Esophagus muscularis mucosa (tissue), 4 donors: ENCODE results near the gene KLHL12.

Experiments
- CTCF ChIP-seq, 3 experiments: fragments of 200-600 bp in 2 of 3; fragments of 450-650 bp in 1 of 3; sonication (generic) in 2 of 3; IDR thresholded peaks; one replicate each; pipeline ENCODE4 v1.5.1; 2017 to 2019; ENCODE audit warnings: antibody characterized with exemption in 3 of 3, mild to moderate bottlenecking in 2 of 3, moderate library complexity in 1 of 3
- EP300 ChIP-seq: sonication (generic); formaldehyde crosslinking; IDR thresholded peaks from one replicate; pipeline ENCODE4 v1.6.1; 2017; ENCODE audit warnings: antibody characterized with exemption
- POLR2A ChIP-seq: fragments of 450-650 bp; IDR thresholded peaks from one replicate; pipeline ENCODE4 v1.6.1; 2017; ENCODE audit warnings: antibody characterized with exemption, moderate library complexity, mild to moderate bottlenecking, low read depth
- POLR2AphosphoS5 ChIP-seq, 2 donors: sonication (generic); formaldehyde crosslinking; IDR thresholded peaks; one replicate each; pipeline ENCODE4 v1.6.1; 2017; ENCODE audit warnings: antibody characterized with exemption in 2 of 2

GRCh38 chr1:202873026-202873425, 54.0 kb downstream of the KLHL12 start:
- TF ChIP-seq CTCF (IDR thresholded peaks at IDR 0.05): no peak
- no peak for TF ChIP-seq POLR2A
- no peak for TF ChIP-seq EP300
- no peak for TF ChIP-seq POLR2AphosphoS5 (IDR thresholded peaks at IDR 0.05)
